GM23338 (cell line): ENCODE measurements around the gene HSPG2. TPM values are rescaled to one million over a fixed set of nuclear protein-coding genes. Genes with fewer than 3 reads are reported as not detected.

ENCODE experiments used
- ATAC-seq: fragments of 200-7000 bp; cut with Tn5 transposase; 3 replicates; pipeline ENCODE4 v1.9.1; 2020
- DNase-seq: peaks from one replicate; pipeline ENCODE4 v3.0.0-alpha.2; 2015; ENCODE audit warnings: low spot score
- H2AFZ ChIP-seq: fragments of 200-600 bp; sonication (generic); 2 replicates; pipeline ENCODE4 v1.8.0; 2016; ENCODE audit warnings: antibody characterized with exemption, mild to moderate bottlenecking, moderate library complexity
- H3F3A ChIP-seq: fragments of 200-600 bp; sonication (generic); replicated peaks from 2 replicates; pipeline ENCODE4 v1.8.0; 2017; ENCODE audit warnings: antibody characterized with exemption, mixed run types, low read depth
- H3K27ac ChIP-seq: fragments of 200-600 bp; sonication (generic); 2 replicates; pipeline ENCODE4 v1.6.1; 2016; ENCODE audit warnings: low read depth
- H3K27me3 ChIP-seq: fragments of 200-600 bp; sonication (generic); 2 replicates; pipeline ENCODE4 v1.8.0; 2016; ENCODE audit warnings: mild to moderate bottlenecking, mixed run types, moderate library complexity; ENCODE audit not compliant: insufficient read depth
- H3K36me3 ChIP-seq: fragments of 200-600 bp; sonication (generic); 2 replicates; pipeline ENCODE4 v1.8.0; 2016; ENCODE audit warnings: mild to moderate bottlenecking; ENCODE audit not compliant: insufficient read depth
- H3K4me1 ChIP-seq: fragments of 200-600 bp; sonication (generic); 2 replicates; pipeline ENCODE4 v1.8.0; 2016; ENCODE audit warnings: mild to moderate bottlenecking, moderate library complexity; ENCODE audit not compliant: insufficient read depth
- H3K4me2 ChIP-seq: fragments of 200-600 bp; sonication (generic); 2 replicates; pipeline ENCODE4 v1.7.1; 2017; ENCODE audit warnings: mixed run types
- H3K4me3 ChIP-seq: fragments of 200-600 bp; sonication (generic); 2 replicates; pipeline ENCODE4 v1.6.1; 2016; ENCODE audit warnings: mixed run types
- H3K79me2 ChIP-seq: fragments of 200-600 bp; sonication (generic); replicated peaks from 2 replicates; pipeline ENCODE4 v1.8.0; 2017; ENCODE audit warnings: mild to moderate bottlenecking; ENCODE audit not compliant: insufficient read depth
- H3K9me2 ChIP-seq: fragments of 200-600 bp; sonication (generic); 2 replicates; pipeline ENCODE4 v1.8.0; 2017; ENCODE audit not compliant: insufficient read depth
- H4K20me1 ChIP-seq: fragments of 200-600 bp; sonication (generic); replicated peaks from 2 replicates; pipeline ENCODE4 v1.8.0; 2017; ENCODE audit warnings: mild to moderate bottlenecking; ENCODE audit not compliant: insufficient read depth
- H3K27ac Mint-ChIP-seq: 2 replicates; pipeline ENCODE4 v1.8.0; 2020; ENCODE audit warnings: inconsistent platforms, mild to moderate bottlenecking, moderate library complexity, mixed read lengths
- H3K27me3 Mint-ChIP-seq: 3 replicates; pipeline ENCODE4 v1.8.0; 2022; ENCODE audit warnings: low read depth, mild to moderate bottlenecking, moderate library complexity, mixed read lengths, inconsistent platforms; ENCODE audit not compliant: insufficient read depth, poor library complexity
- H3K36me3 Mint-ChIP-seq: 3 replicates; pipeline ENCODE4 v1.8.0; 2021; ENCODE audit warnings: low read depth, mild to moderate bottlenecking, inconsistent platforms, moderate library complexity, mixed read lengths
- H3K4me1 Mint-ChIP-seq: 3 replicates; pipeline ENCODE4 v1.8.0; 2020; ENCODE audit warnings: mild to moderate bottlenecking, inconsistent platforms, mixed read lengths
- H3K4me3 Mint-ChIP-seq: 3 replicates; pipeline ENCODE4 v1.8.0; 2021; ENCODE audit warnings: moderate library complexity, mild to moderate bottlenecking, inconsistent platforms, mixed read lengths
- H3K9me3 Mint-ChIP-seq: 3 replicates; pipeline ENCODE4 v1.8.0; 2020; ENCODE audit warnings: moderate library complexity, mild to moderate bottlenecking, inconsistent platforms, mixed read lengths
- CREB1 ChIP-seq: fragments of 250-450 bp; sonication (Bioruptor Pico); IDR thresholded peaks from 2 replicates; pipeline ENCODE4 v1.5.0; 2020; ENCODE audit warnings: low read depth, mild to moderate bottlenecking, moderate library complexity
- CTCF ChIP-seq, 2 experiments: fragments of 200-600 bp in 1 of 2; sonication (generic) in 1 of 2; conservative IDR thresholded peaks; 2 replicates each; pipeline versions ENCODE4 v1.5.1 to v1.6.1; 2016 to 2017; ENCODE audit warnings: antibody characterized with exemption in 2 of 2, low read depth in 2 of 2, mild to moderate bottlenecking in 2 of 2, moderate library complexity in 1 of 2
- ETS1 ChIP-seq: IDR thresholded peaks from 2 replicates; pipeline ENCODE4 v1.6.1; 2016; ENCODE audit warnings: antibody characterized with exemption
- EZH2 ChIP-seq: fragments of 200-600 bp; sonication (generic); IDR thresholded peaks from one replicate; pipeline ENCODE4 v1.8.0; 2017; ENCODE audit warnings: antibody characterized with exemption, mild to moderate bottlenecking, low read depth; ENCODE audit not compliant: unreplicated experiment
- EZH2phosphoT487 ChIP-seq: fragments of 200-600 bp; sonication (generic); IDR thresholded peaks from one replicate; pipeline ENCODE4 v1.8.1; 2018; ENCODE audit warnings: antibody characterized with exemption; ENCODE audit not compliant: unreplicated experiment
- JUNB ChIP-seq: IDR thresholded peaks from one replicate; pipeline ENCODE4 v1.6.1; 2016; ENCODE audit warnings: antibody characterized with exemption; ENCODE audit not compliant: unreplicated experiment
- NANOG ChIP-seq: IDR thresholded peaks from 2 replicates; pipeline ENCODE4 v1.6.1; 2016; ENCODE audit warnings: antibody characterized with exemption, borderline replicate concordance
- POLR2AphosphoS5 ChIP-seq: IDR thresholded peaks from 2 replicates; pipeline ENCODE4 v1.6.1; 2016; ENCODE audit warnings: antibody characterized with exemption, low read depth
- STAT1 ChIP-seq: IDR thresholded peaks from one replicate; pipeline ENCODE4 v1.6.1; 2016; ENCODE audit warnings: antibody characterized with exemption; ENCODE audit not compliant: unreplicated experiment
- ZNF114 ChIP-seq: fragments of 250-450 bp; sonication (Bioruptor Pico); IDR thresholded peaks from 2 replicates; pipeline ENCODE4 v1.5.0; 2020; ENCODE audit warnings: mild to moderate bottlenecking, moderate library complexity
- ZNF331 ChIP-seq: fragments of 250-450 bp; sonication (Bioruptor Pico); IDR thresholded peaks from 2 replicates; pipeline ENCODE4 v1.5.0; 2020; ENCODE audit warnings: low read depth, mild to moderate bottlenecking, moderate library complexity
- polyA plus RNA-seq: library from polyadenylated mRNA; unstranded; fragments of >200 nt; fragmentation: Nextera tagmentation; extraction: Ambion mirVana; gene quantifications from 2 replicates; pipeline ENCODE4 v1.2.1, GENCODE V29; 2016
- total RNA-seq: library from RNA; depleted of rRNA; stranded (reverse); fragments of >200 nt; shearing (Covaris generic); gene quantifications from 2 replicates; pipeline ENCODE4 v1.2.3, GENCODE V29; 2014
- TF ChIP-seq, protein P1 (sequence below): fragments of 250-450 bp; sonication (Bioruptor Pico); IDR thresholded peaks from 2 replicates; pipeline ENCODE4 v1.5.0; 2020; ENCODE audit warnings: mild to moderate bottlenecking, moderate library complexity
- TF ChIP-seq, protein P2 (sequence below): IDR thresholded peaks from one replicate; pipeline ENCODE4 v1.6.1; 2018; ENCODE audit warnings: antibody characterized with exemption; ENCODE audit not compliant: unreplicated experiment

Gene HSPG2
- total and polyA plus RNA-seq, 2 experiments from 2014 or later = 14.9 to 70.8 TPM

DNA sequence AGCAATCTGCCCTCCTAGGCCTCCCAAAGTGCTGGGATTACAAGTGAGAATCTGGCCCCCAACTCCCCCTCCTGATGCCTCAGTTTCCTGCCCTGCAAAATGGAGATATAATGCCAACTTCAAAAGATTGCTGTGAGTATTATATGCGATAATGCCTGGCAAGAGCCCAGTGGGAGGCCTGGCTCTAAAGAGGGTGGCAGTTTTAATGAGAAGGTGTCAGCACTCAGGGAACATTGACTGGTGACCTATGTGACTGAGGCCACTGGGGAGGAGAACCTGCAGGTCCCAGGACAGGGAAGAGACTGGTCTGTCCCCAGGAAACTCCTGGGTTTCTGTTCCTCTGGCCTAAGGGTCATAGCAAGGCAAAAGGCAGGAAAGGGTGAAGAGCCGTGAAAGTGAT is 11.0 kb downstream of the HSPG2 start:
- TF ChIP-seq EZH2 (no peak), POLR2AphosphoS5 (no peak), EZH2phosphoT487 (no peak), CREB1 (CRISPR knock-in tag) (no peak), CTCF (conservative IDR thresholded peaks at IDR 0.05; ENCODE audit: low read depth in 2 of 2) (no peak), JUNB (no peak), STAT1 (no peak), NANOG (no peak), ZNF331 (no peak), ETS1 (no peak), ZNF114 (CRISPR knock-in tag) (no peak)
- TF ChIP-seq, protein P1, sequence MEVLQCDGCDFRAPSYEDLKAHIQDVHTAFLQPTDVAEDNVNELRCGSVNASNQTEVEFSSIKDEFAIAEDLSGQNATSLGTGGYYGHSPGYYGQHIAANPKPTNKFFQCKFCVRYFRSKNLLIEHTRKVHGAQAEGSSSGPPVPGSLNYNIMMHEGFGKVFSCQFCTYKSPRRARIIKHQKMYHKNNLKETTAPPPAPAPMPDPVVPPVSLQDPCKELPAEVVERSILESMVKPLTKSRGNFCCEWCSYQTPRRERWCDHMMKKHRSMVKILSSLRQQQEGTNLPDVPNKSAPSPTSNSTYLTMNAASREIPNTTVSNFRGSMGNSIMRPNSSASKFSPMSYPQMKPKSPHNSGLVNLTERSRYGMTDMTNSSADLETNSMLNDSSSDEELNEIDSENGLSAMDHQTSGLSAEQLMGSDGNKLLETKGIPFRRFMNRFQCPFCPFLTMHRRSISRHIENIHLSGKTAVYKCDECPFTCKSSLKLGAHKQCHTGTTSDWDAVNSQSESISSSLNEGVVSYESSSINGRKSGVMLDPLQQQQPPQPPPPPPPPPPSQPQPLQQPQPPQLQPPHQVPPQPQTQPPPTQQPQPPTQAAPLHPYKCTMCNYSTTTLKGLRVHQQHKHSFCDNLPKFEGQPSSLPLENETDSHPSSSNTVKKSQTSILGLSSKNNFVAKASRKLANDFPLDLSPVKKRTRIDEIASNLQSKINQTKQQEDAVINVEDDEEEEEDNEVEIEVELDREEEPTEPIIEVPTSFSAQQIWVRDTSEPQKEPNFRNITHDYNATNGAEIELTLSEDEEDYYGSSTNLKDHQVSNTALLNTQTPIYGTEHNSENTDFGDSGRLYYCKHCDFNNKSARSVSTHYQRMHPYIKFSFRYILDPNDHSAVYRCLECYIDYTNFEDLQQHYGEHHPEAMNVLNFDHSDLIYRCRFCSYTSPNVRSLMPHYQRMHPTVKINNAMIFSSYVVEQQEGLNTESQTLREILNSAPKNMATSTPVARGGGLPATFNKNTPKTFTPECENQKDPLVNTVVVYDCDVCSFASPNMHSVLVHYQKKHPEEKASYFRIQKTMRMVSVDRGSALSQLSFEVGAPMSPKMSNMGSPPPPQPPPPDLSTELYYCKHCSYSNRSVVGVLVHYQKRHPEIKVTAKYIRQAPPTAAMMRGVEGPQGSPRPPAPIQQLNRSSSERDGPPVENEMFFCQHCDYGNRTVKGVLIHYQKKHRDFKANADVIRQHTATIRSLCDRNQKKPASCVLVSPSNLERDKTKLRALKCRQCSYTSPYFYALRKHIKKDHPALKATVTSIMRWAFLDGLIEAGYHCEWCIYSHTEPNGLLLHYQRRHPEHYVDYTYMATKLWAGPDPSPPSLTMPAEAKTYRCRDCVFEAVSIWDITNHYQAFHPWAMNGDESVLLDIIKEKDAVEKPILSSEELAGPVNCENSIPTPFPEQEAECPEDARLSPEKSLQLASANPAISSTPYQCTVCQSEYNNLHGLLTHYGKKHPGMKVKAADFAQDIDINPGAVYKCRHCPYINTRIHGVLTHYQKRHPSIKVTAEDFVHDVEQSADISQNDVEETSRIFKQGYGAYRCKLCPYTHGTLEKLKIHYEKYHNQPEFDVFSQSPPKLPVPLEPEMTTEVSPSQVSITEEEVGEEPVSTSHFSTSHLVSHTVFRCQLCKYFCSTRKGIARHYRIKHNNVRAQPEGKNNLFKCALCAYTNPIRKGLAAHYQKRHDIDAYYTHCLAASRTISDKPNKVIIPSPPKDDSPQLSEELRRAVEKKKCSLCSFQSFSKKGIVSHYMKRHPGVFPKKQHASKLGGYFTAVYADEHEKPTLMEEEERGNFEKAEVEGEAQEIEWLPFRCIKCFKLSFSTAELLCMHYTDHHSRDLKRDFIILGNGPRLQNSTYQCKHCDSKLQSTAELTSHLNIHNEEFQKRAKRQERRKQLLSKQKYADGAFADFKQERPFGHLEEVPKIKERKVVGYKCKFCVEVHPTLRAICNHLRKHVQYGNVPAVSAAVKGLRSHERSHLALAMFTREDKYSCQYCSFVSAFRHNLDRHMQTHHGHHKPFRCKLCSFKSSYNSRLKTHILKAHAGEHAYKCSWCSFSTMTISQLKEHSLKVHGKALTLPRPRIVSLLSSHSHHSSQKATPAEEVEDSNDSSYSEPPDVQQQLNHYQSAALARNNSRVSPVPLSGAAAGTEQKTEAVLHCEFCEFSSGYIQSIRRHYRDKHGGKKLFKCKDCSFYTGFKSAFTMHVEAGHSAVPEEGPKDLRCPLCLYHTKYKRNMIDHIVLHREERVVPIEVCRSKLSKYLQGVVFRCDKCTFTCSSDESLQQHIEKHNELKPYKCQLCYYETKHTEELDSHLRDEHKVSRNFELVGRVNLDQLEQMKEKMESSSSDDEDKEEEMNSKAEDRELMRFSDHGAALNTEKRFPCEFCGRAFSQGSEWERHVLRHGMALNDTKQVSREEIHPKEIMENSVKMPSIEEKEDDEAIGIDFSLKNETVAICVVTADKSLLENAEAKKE (CRISPR knock-in tag) = no peak
- TF ChIP-seq, protein P2, sequence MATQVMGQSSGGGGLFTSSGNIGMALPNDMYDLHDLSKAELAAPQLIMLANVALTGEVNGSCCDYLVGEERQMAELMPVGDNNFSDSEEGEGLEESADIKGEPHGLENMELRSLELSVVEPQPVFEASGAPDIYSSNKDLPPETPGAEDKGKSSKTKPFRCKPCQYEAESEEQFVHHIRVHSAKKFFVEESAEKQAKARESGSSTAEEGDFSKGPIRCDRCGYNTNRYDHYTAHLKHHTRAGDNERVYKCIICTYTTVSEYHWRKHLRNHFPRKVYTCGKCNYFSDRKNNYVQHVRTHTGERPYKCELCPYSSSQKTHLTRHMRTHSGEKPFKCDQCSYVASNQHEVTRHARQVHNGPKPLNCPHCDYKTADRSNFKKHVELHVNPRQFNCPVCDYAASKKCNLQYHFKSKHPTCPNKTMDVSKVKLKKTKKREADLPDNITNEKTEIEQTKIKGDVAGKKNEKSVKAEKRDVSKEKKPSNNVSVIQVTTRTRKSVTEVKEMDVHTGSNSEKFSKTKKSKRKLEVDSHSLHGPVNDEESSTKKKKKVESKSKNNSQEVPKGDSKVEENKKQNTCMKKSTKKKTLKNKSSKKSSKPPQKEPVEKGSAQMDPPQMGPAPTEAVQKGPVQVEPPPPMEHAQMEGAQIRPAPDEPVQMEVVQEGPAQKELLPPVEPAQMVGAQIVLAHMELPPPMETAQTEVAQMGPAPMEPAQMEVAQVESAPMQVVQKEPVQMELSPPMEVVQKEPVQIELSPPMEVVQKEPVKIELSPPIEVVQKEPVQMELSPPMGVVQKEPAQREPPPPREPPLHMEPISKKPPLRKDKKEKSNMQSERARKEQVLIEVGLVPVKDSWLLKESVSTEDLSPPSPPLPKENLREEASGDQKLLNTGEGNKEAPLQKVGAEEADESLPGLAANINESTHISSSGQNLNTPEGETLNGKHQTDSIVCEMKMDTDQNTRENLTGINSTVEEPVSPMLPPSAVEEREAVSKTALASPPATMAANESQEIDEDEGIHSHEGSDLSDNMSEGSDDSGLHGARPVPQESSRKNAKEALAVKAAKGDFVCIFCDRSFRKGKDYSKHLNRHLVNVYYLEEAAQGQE = no peak
- no peak overlapping the region for H3K27ac Mint-ChIP-seq
- H3K36me3 Mint-ChIP-seq = peaks cover 7% of the 10 kb centered on the region
- Histone ChIP-seq H3F3A (0 out of 2 replicates have a peak, but pooled peaks cover 2% of the 10 kb centered on the region), H3K79me2 (peaks cover 28% of the 10 kb centered on the region), H3K4me1 (peaks cover 18% of the 10 kb centered on the region), H2AFZ (no peak overlapping the region), H3K4me2 (no peak overlapping the region), H4K20me1 (no peaks in the 10 kb centered on the region; the same call in 1 of the 2 replicates), H3K27ac (no peak overlapping the region), H3K4me3 (no peak overlapping the region), H3K36me3 (no peaks in the 10 kb centered on the region), H3K27me3 (no peaks in the 10 kb centered on the region), H3K9me2 (no peaks in the 10 kb centered on the region)
- no peaks in the 10 kb centered on the region for H3K9me3 Mint-ChIP-seq
- H3K4me3 Mint-ChIP-seq = no peak overlapping the region
- H3K27me3 Mint-ChIP-seq = peaks cover 22% of the 10 kb centered on the region
- ATAC-seq (no peak), DNase-seq (no peak)
- H3K4me1 Mint-ChIP-seq = peaks cover 33% of the 10 kb centered on the region
